IPS-11a (cell line): ENCODE measurements around the gene ILRUN.
A peak's percentile ranks its signal among the peaks of the same experiment; 100 is the strongest.
"Not testable (repeated sequence)": the region's sequence is repeated elsewhere in the genome, so short reads cannot be mapped to it uniquely, and the experiment has no call there.

Experiments
- H3K4me3 ChIP-seq: one replicate; pipeline ENCODE4 v1.5.1; 2013; ENCODE audit warnings: low read depth, low read length, control low read depth

Gene ILRUN

DNA sequence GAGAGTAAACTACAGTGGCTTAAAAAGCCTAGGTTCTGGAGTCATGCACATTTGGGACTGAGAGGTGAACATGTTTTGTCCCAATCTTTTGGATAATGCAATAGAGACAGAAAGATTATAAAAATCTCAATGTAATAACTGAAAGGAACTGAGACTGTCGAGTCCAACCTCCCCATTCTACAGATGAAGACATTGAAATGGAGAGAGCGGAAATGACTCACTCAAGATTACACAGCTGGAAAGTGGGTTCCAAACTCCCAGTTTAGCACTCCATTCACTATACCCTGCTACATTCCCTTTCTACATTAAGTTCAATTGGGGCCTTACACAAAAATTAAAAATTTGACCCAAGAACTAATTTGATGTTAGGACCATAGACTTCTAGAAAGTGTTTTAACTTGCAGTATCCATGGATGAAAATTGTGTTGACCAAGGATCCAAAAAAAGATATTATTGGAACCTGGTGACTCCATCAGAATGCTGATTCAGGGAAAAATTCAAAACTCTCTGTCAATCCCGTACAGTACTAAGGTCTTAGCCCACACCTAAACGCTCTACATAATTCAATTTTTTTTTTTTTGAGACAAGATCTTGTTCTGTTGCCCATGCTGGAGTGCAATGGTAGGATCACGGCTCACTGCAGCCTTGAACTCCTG is 1.5 kb upstream of the ILRUN start:
- no peak overlapping the region for H3K4me3 ChIP-seq

- no peak overlapping the region for H3K4me3 ChIP-seq
These were observed 923 bp upstream of the ILRUN start for GRCh38 chr6:34697544-34697836.

DNA sequence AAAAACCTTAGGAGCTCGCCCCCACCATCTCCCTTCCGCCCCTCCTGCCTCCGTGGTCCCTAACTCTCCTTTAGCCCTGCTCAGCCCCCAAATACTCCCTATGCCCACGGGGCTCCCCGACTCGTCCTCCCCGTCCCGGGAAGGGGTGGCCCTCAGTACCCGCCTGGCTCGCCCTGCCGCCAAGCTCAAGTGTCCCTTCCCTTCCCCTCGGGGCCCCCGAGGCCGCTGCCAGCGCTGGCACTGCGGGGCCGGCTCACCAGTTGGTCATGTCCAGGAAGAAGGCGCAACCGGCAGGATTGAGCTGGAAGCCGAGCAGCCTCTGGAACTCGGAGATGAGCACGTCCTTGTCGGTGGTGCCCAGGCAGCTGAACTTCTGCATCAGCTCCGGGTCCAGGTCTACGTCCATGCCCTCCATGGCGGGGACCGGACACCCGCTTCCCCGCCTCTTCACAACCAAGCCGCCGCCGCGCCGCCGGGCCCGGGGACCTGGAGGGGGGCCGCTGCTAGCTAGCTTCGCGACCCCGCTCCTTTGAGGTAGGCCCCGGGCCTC is 303 bp downstream of the ILRUN start:
- peak overlapping the region; percentile 94 for H3K4me3 ChIP-seq

DNA sequence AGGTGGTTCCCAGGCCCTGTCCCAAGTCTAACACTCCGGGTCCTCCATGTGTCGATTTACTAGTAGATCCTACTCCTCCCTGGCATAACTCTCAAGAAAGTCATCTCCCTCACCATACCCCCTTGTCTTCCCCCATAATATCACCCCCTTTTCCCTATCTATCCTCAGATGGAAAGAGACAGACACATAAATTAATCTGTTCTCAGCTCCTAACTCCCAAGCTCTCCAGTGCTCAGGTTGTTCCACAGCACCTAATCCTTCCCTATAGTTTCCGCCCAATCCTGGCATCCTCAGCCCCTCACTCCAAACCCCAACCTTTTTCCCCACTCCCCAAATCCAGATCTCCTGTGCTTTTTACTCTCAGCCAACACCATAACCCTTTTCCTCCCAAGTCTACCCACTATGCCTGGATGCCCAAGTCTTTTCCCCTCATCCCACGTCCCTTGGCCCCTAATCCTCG is 808 bp downstream of the ILRUN start:
- peak overlapping the region; percentile 94 for H3K4me3 ChIP-seq

DNA sequence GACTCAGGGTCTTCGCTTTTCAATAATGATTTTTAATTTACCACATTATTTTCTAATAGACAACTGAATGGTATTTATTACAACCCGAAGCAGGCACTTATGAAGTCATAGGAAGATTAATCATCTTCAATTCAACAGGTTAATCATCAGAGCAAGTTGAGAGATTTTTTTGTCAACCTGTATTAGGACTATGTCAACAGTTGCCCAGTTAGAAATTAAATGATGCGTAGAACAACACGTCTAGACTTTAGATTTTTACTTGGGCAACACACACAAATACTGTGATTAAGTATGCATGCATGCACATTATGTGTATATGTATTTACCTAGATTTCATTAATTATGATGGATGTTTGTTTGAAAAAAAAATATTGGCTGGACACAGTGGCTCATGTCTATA is 4.3 kb downstream of the ILRUN start:
- H3K4me3 ChIP-seq = no peak overlapping the region

- H3K4me3 ChIP-seq = no peak overlapping the region
These were observed 6.8 kb downstream of the ILRUN start for GRCh38 chr6:34689742-34690141.

GRCh38 chr6:34688956-34689355 is 7.6 kb downstream of the ILRUN start:
- H3K4me3 ChIP-seq = no peak overlapping the region

DNA sequence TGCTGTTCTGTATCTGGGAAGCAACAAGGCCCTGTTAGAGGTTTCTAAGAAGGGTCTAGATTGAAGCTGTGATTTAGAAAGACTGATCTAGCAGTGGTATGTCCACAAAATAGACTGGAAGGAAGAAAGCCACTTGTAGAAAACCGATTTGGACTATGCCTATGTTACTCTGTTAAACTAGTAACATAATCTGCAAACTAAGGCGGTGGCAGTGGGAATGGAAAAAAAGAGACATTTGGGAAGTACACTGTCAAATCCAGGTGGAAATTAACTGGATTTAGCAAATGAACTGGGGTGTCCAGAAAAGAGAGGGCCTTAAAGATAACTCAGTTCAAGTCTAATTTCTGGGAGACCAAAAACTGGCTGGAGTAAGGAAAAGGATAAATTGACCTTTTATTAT is 11.6 kb downstream of the ILRUN start:
- H3K4me3 ChIP-seq = no peak overlapping the region

GRCh38 chr6:34684364-34684763 is 12.2 kb downstream of the ILRUN start:
- H3K4me3 ChIP-seq = no peak overlapping the region

DNA sequence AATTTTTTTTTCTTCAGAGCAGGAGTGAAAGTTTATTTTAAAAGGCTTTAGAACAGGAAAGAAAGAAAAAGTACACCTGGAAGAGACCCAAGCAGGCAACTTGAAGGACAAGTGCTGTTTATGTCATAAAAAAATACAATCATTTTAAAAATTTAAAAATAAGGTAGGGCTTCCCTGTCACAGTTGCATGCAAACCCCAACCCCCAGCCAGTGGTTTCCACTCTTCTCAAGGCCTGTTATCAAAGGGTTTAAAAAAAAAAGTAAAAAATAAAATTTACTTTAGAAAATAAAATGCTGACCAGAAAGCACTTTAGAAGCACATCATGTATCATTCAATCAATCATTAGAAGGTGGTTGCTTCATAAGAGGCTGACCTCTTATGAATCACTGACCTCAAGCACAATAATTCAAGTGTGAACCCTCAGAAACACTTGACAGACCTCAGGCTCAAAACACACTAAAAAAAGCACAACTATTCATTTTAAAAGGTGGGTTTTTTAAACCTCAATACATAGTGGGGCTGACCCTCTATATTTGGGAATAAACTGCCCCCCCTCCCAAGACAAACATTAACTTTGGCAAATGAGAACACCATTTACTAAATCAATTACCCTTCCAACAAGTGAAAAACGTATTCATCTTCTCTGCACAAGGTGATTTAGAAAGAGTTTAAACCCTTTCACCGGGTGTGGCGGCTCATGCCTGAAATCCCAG is 15.6 kb downstream of the ILRUN start:
- H3K4me3 ChIP-seq = no peak overlapping the region

GRCh38 chr6:34680313-34680712 is 16.3 kb downstream of the ILRUN start:
- H3K4me3 ChIP-seq = not testable (repeated sequence)

GRCh38 chr6:34679552-34680253 is 16.9 kb downstream of the ILRUN start:
- H3K4me3 ChIP-seq = no peak overlapping the region

- no peak overlapping the region for H3K4me3 ChIP-seq
These were observed 20.4 kb downstream of the ILRUN start for GRCh38 chr6:34676140-34676539.

GRCh38 chr6:34674930-34675329 is 21.6 kb downstream of the ILRUN start:
- not testable (repeated sequence) for H3K4me3 ChIP-seq

DNA sequence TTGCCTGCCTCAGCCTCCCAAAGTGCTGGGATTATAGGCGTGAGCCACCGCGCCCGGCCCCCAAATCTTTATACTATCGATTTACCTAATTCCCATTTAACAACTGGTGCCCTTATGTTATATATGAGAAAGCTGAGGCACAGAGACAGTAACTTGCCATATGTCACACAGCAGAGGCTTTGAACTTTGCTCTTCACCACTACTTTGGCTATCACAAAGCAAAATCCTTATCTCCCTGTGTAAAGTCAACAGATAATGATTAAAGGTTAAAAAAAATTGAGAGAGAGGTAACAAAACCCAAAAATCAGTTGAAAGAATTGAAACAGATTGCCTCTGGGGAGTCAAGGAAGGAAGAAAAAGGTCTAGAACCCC is 22.3 kb downstream of the ILRUN start:
- H3K4me3 ChIP-seq = no peak overlapping the region

- H3K4me3 ChIP-seq = no peak overlapping the region
These were observed 23.5 kb downstream of the ILRUN start for GRCh38 chr6:34673064-34673463.

GRCh38 chr6:34672657-34673043 is 23.9 kb downstream of the ILRUN start:
- H3K4me3 ChIP-seq = no peak overlapping the region

GRCh38 chr6:34671801-34672656 is 24.5 kb downstream of the ILRUN start:
- H3K4me3 ChIP-seq = no peak overlapping the region

- H3K4me3 ChIP-seq = no peak overlapping the region
These were observed 25.2 kb downstream of the ILRUN start for GRCh38 chr6:34671367-34671766.

DNA sequence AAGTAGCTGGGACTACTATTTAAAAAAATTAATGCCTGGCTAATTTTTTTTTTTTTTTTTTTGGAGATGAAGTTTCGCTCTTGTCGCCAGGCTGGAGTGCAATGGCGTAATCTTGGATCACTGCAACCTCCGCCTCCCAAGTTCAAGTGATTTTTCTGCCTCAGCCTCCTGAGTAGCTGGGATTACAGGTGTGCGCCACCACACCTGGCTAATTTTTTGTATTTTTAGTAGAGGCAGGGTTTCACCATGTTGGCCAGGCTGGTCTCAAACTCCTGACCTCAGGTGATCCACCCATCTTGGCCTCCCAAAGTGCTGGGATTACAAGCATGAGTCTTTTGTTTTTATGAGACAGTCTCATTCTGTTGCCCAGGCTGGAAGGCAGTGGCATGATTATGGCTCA is 27.8 kb downstream of the ILRUN start:
- H3K4me3 ChIP-seq = not testable (repeated sequence)
